ENCODE data around the gene SPINK13. TPM values are rescaled to one million over a fixed set of nuclear protein-coding genes. Genes with fewer than 3 reads are reported as not detected.
"Not testable (repeated sequence)": the region's sequence is repeated elsewhere in the genome, so short reads cannot be mapped to it uniquely, and the experiment has no call there.

The SPINK13 gene
- total and polyA plus RNA-seq, 4 donors = not detected

- H3K9me3 ChIP-seq (ENCODE audit: control insufficient read depth, low read length) = peaks cover 3% of the 10 kb centered on the region
- DNase-seq = no peak
Measured at GRCh38 chr5:148255456-148255855, 13.1 kb upstream of the SPINK13 start.

GRCh38 chr5:148259288-148259687 lies 9.3 kb upstream of the SPINK13 start:
- ATAC-seq (ENCODE audit: low FRiP score) = no peak
- Histone ChIP-seq H3K9me3 (ENCODE audit: control insufficient read depth, low read length) (peaks cover 3% of the 10 kb centered on the region), H3K36me3 (ENCODE audit: control insufficient read depth in 1 of 2, insufficient read depth in 2 of 2, low read length in 1 of 2) (no peaks in the 10 kb centered on the region), H3K4me3 (ENCODE audit: low read length in 2 of 2) (no peak overlapping the region), H3K4me1 (ENCODE audit: control insufficient read depth in 1 of 2, insufficient read depth in 2 of 2, low read length in 2 of 2) (no peaks in the 10 kb centered on the region), H3K27ac (ENCODE audit: low read depth in 1 of 2, low read length in 2 of 2) (no peak overlapping the region), H3K27me3 (ENCODE audit: control insufficient read depth in 1 of 2, insufficient read depth in 2 of 2, low read length in 1 of 2) (no peaks in the 10 kb centered on the region)
- intact Hi-C loops (cut with DNase I) = no loop called here
- WGBS, 2 donors = 65 to 69% methylated on average over 2 of the region's 2 CpGs
- no peak for DNase-seq

More at GRCh38 chr5:148255456-148255855, 13.1 kb upstream of the SPINK13 start:
- H3K4me1 ChIP-seq (ENCODE audit: control insufficient read depth in 1 of 2, insufficient read depth in 2 of 2, low read length in 2 of 2) = no peaks in the 10 kb centered on the region
- intact Hi-C loops (cut with DNase I) = no loop called here
- no peaks in the 10 kb centered on the region for H3K36me3 ChIP-seq (ENCODE audit: control insufficient read depth in 1 of 2, insufficient read depth in 2 of 2, low read length in 1 of 2)
- H3K27me3 ChIP-seq (ENCODE audit: control insufficient read depth in 1 of 2, insufficient read depth in 2 of 2, low read length in 1 of 2) = no peaks in the 10 kb centered on the region
- no peak overlapping the region for H3K4me3 ChIP-seq (ENCODE audit: low read length in 2 of 2)
- no peak for ATAC-seq (ENCODE audit: low FRiP score)
- no peak overlapping the region for H3K27ac ChIP-seq (ENCODE audit: low read depth in 1 of 2, low read length in 2 of 2)

GRCh38 chr5:148261221-148261620 lies 7.4 kb upstream of the SPINK13 start:
- Histone ChIP-seq H3K36me3 (ENCODE audit: control insufficient read depth in 1 of 2, insufficient read depth in 2 of 2, low read length in 1 of 2) (no peaks in the 10 kb centered on the region), H3K27me3 (ENCODE audit: control insufficient read depth in 1 of 2, insufficient read depth in 2 of 2, low read length in 1 of 2) (no peaks in the 10 kb centered on the region), H3K4me1 (ENCODE audit: control insufficient read depth in 1 of 2, insufficient read depth in 2 of 2, low read length in 2 of 2) (no peaks in the 10 kb centered on the region), H3K9me3 (ENCODE audit: control insufficient read depth, low read length) (peaks cover 3% of the 10 kb centered on the region), H3K4me3 (ENCODE audit: low read length in 2 of 2) (no peak overlapping the region), H3K27ac (ENCODE audit: low read depth in 1 of 2, low read length in 2 of 2) (no peak overlapping the region)
- intact Hi-C loops (cut with DNase I) = no loop called here
- ATAC-seq (ENCODE audit: low FRiP score) = no peak
- no peak for DNase-seq

- no peak for DNase-seq
- Histone ChIP-seq H3K4me1 (ENCODE audit: control insufficient read depth in 1 of 2, insufficient read depth in 2 of 2, low read length in 2 of 2) (no peaks in the 10 kb centered on the region), H3K27ac (ENCODE audit: low read depth in 1 of 2, low read length in 2 of 2) (no peak overlapping the region), H3K36me3 (ENCODE audit: control insufficient read depth in 1 of 2, insufficient read depth in 2 of 2, low read length in 1 of 2) (no peaks in the 10 kb centered on the region), H3K4me3 (ENCODE audit: low read length in 2 of 2) (no peak overlapping the region), H3K27me3 (ENCODE audit: control insufficient read depth in 1 of 2, insufficient read depth in 2 of 2, low read length in 1 of 2) (no peaks in the 10 kb centered on the region), H3K9me3 (ENCODE audit: control insufficient read depth, low read length) (no peaks in the 10 kb centered on the region)
- WGBS, 2 donors = 37 to 51% methylated on average over 3 of the region's 3 CpGs
- intact Hi-C loops (cut with DNase I) = no loop called here
- ATAC-seq (ENCODE audit: low FRiP score) = no peak
Measured at GRCh38 chr5:148267962-148268361, 632 bp upstream of the SPINK13 start.

- DNase-seq; H3K27me3 ChIP-seq (ENCODE audit: control insufficient read depth in 1 of 2, insufficient read depth in 2 of 2, low read length in 1 of 2); ATAC-seq (ENCODE audit: low FRiP score); H3K36me3 ChIP-seq (ENCODE audit: control insufficient read depth in 1 of 2, insufficient read depth in 2 of 2, low read length in 1 of 2); H3K9me3 ChIP-seq (ENCODE audit: control insufficient read depth, low read length); intact Hi-C loops (cut with DNase I); H3K4me1 ChIP-seq (ENCODE audit: control insufficient read depth in 1 of 2, insufficient read depth in 2 of 2, low read length in 2 of 2); H3K27ac ChIP-seq (ENCODE audit: low read depth in 1 of 2, low read length in 2 of 2); H3K4me3 ChIP-seq (ENCODE audit: low read length in 2 of 2): not testable (repeated sequence)
- WGBS, 2 donors = 91 to 93% methylated on average over 2 of the region's 2 CpGs
Measured at GRCh38 chr5:148275129-148275528, 6.5 kb downstream of the SPINK13 start.

GRCh38 chr5:148280893-148281292 lies 12.3 kb downstream of the SPINK13 start:
- H3K4me3 ChIP-seq (ENCODE audit: low read length in 2 of 2); H3K9me3 ChIP-seq (ENCODE audit: control insufficient read depth, low read length): not testable (repeated sequence)

GRCh38 chr5:148281336-148281735 lies 12.7 kb downstream of the SPINK13 start:
- ATAC-seq (ENCODE audit: low FRiP score); H3K27ac ChIP-seq (ENCODE audit: low read depth in 1 of 2, low read length in 2 of 2); DNase-seq; H3K27me3 ChIP-seq (ENCODE audit: control insufficient read depth in 1 of 2, insufficient read depth in 2 of 2, low read length in 1 of 2); H3K36me3 ChIP-seq (ENCODE audit: control insufficient read depth in 1 of 2, insufficient read depth in 2 of 2, low read length in 1 of 2); intact Hi-C loops (cut with DNase I); H3K9me3 ChIP-seq (ENCODE audit: control insufficient read depth, low read length); H3K4me1 ChIP-seq (ENCODE audit: control insufficient read depth in 1 of 2, insufficient read depth in 2 of 2, low read length in 2 of 2); H3K4me3 ChIP-seq (ENCODE audit: low read length in 2 of 2): not testable (repeated sequence)
- WGBS, 2 donors = 94 to 95% methylated on average over 4 of the region's 4 CpGs

More at GRCh38 chr5:148280893-148281292, 12.3 kb downstream of the SPINK13 start:
- H3K27ac ChIP-seq (ENCODE audit: low read depth in 1 of 2, low read length in 2 of 2); H3K36me3 ChIP-seq (ENCODE audit: control insufficient read depth in 1 of 2, insufficient read depth in 2 of 2, low read length in 1 of 2); intact Hi-C loops (cut with DNase I); ATAC-seq (ENCODE audit: low FRiP score); H3K27me3 ChIP-seq (ENCODE audit: control insufficient read depth in 1 of 2, insufficient read depth in 2 of 2, low read length in 1 of 2); DNase-seq; H3K4me1 ChIP-seq (ENCODE audit: control insufficient read depth in 1 of 2, insufficient read depth in 2 of 2, low read length in 2 of 2): not testable (repeated sequence)
- 20 to 40% methylated on average over 5 of the region's 5 CpGs for whole genome bisulfite sequencing, 2 donors

GRCh38 chr5:148290271-148291195 lies 21.9 kb downstream of the SPINK13 start:
- H3K27ac ChIP-seq (ENCODE audit: low read depth in 1 of 2, low read length in 2 of 2) = no peak overlapping the region
- DNase-seq = no peak
- no peaks in the 10 kb centered on the region for H3K27me3 ChIP-seq (ENCODE audit: control insufficient read depth in 1 of 2, insufficient read depth in 2 of 2, low read length in 1 of 2)
- intact Hi-C loops (cut with DNase I) = no loop called here
- no peak overlapping the region for H3K4me3 ChIP-seq (ENCODE audit: low read length in 2 of 2)
- ATAC-seq (ENCODE audit: low FRiP score) = no peak
- WGBS, 2 donors = 47 to 55% methylated on average over 6 of the region's 6 CpGs
- no peaks in the 10 kb centered on the region for H3K9me3 ChIP-seq (ENCODE audit: control insufficient read depth, low read length)
- no peaks in the 10 kb centered on the region for H3K36me3 ChIP-seq (ENCODE audit: control insufficient read depth in 1 of 2, insufficient read depth in 2 of 2, low read length in 1 of 2)
- H3K4me1 ChIP-seq (ENCODE audit: control insufficient read depth in 1 of 2, insufficient read depth in 2 of 2, low read length in 2 of 2) = no peaks in the 10 kb centered on the region

- DNase-seq (no peak), ATAC-seq (ENCODE audit: low FRiP score) (no peak)
- Histone ChIP-seq H3K36me3 (ENCODE audit: control insufficient read depth in 1 of 2, insufficient read depth in 2 of 2, low read length in 1 of 2) (no peaks in the 10 kb centered on the region), H3K4me1 (ENCODE audit: control insufficient read depth in 1 of 2, insufficient read depth in 2 of 2, low read length in 2 of 2) (no peaks in the 10 kb centered on the region), H3K4me3 (ENCODE audit: low read length in 2 of 2) (no peak overlapping the region), H3K27ac (ENCODE audit: low read depth in 1 of 2, low read length in 2 of 2) (no peak overlapping the region), H3K9me3 (ENCODE audit: control insufficient read depth, low read length) (peaks cover 1% of the 10 kb centered on the region), H3K27me3 (ENCODE audit: control insufficient read depth in 1 of 2, insufficient read depth in 2 of 2, low read length in 1 of 2) (no peaks in the 10 kb centered on the region)
- intact Hi-C loops (cut with DNase I) = no loop called here
- 39 to 53% methylated on average over 4 of the region's 4 CpGs for WGBS, 2 donors
Measured at GRCh38 chr5:148297731-148298130, 29.1 kb downstream of the SPINK13 start.
